ENCODE results near the gene SHD. TPM values are rescaled to one million over a fixed set of nuclear protein-coding genes. Genes with fewer than 3 reads are reported as not detected.
"Not testable (repeated sequence)": the region's sequence is repeated elsewhere in the genome, so short reads cannot be mapped to it uniquely, and the experiment has no call there.

SHD gene
- not detected for total RNA-seq

GRCh38 chr19:4278419-4279266 is at the start of gene SHD:
Gene SHD (plus strand): TSS chr19:4279266. CDS start chr19:4280064, 798 bp downstream.
- DNase-seq (ENCODE audit: low spot score) = no peak

DNA sequence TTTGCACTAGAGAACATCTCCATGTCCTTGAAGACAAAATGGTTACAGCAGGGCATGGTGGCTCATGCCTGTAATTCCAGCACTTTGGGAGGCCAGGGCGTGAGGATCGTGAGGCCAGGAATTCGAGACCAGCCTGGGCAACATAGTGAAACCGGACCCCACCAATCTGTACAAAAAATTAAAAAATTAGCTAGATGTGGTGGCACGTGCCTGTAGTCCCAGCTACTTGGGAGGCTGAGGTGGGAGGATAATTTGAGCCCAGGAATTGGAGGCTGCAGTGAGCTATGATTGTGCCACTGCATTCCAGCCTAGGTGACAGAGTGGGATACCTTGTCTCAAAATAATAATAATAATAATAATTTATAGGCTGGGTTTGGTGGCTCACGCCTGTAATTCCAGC is 48.8 kb upstream of the SHD start:
- not testable (repeated sequence) for DNase-seq (ENCODE audit: low spot score)

- not testable (repeated sequence) for DNase-seq (ENCODE audit: low spot score)
Measured at GRCh38 chr19:4231521-4231920, 47.5 kb upstream of the SHD start.

GRCh38 chr19:4232139-4232538 is 46.9 kb upstream of the SHD start:
- DNase-seq (ENCODE audit: low spot score) = not testable (repeated sequence)

DNA sequence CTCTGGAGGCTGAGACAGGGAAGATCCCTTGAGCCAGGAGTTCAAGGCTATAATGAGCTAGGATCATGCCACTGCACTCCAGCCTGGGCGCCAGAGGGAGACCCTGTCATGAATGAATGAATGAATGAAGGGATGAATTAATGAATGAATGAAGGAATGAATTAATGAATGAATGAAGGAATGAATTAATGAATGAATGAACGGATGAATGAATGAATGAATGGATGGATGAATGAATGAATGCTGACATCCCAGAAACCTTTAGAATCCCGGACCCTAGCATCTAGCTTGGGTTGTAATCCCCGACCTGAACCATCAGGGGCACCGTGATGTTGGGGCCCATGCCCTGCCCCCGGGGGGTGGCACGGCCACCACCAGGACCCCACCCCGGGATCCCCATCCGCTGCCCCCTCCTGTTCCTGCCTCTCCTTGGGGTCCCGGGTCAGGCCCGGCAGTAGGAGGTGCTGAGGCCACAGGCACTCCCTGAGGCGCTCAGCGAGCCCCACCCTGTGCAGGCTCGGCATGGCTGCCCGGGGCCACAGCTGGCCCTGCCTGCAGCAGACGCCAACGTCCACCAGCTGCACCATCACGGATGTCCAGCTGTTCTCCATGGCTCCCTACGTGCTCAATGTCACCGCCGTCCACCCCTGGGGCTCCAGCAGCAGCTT is 46.3 kb upstream of the SHD start:
- DNase-seq (ENCODE audit: low spot score) = no peak

DNA sequence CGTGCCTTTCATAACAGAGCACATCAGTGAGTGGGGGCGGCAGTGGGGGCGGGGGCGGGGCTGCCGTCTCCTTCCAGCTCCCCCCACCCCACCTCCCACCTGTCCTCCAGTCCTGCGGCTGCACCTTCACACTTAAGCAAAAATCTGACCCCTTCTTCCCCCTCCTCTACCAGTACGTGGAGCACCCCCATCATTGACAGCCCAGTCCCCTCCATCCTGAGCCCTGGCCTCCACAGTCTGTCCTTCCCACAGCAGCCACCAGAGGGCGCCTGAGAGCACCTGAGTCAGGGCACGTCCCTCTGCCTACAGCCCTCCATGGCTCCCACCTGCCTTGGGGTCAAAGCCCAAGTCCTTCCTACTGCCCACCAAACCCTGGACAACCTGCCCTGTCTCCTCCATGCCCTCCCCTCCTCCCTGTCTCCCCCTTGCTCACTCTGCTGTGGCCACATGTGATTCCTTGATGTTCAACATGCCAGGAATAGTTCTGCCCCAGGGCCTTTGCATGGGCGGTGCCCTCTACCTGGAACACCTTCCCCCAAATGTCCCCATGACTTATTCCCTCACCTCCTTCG is 45.7 kb upstream of the SHD start:
- DNase-seq (ENCODE audit: low spot score) = no peak

DNA sequence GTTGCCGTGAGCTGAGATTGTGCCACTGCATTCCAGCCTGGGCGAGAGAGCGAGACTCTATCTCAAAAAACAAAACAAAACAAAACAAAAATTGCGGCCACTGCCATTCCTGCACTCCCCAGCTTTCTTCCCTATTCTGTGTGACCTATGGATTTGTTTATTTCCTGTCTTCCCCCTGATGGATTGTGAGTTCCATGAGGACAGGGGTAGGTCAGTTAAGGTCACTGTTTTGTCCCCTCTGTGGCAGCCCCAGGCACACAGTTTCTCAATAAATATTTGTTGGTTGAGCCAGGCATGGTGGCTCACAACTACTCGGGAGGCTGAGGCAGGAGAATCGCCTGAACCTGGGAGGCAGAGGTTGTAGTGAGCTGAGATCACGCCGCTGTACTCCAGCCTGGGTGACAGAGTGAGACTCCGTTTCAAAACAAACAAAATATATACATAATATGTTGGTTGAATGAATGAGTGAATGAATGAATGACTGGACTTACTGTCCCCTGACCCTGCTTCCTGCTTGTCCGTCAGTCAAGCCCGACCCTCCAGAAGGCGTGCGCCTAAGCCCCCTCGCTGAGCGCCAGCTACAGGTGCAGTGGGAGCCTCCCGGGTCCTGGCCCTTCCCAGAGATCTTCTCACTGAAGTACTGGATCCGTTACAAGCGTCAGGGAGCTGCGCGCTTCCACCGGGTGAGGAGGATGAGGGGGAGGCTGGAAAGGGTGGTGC is 44.8 kb upstream of the SHD start:
- no peak for DNase-seq (ENCODE audit: low spot score)

GRCh38 chr19:4234862-4235201 is 44.2 kb upstream of the SHD start:
- no peak for DNase-seq (ENCODE audit: low spot score)

GRCh38 chr19:4237510-4237909 is 41.6 kb upstream of the SHD start:
- DNase-seq (ENCODE audit: low spot score) = not testable (repeated sequence)

DNA sequence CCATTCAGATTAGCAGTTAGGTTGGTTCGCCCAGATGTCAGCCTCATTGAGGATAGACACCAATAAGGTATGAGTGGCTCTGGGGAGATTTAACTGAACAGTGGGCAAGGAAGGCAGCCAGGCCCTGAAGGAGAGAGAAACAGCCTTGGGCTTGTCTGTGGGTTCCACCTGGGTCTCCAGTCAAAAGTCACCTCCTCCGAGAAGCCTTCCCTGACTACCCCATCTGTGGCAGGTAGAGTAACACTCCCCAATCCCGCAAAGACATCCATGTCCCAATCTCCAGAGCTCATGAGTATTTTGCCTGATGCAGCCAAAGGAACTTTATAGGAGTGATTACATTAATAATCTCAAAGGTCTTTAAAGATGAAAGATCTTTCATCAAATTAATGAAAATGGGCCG is 40.2 kb upstream of the SHD start:
- DNase-seq (ENCODE audit: low spot score) = no peak

GRCh38 chr19:4241824-4242430 is 37.1 kb upstream of the SHD start:
- no peak for DNase-seq (ENCODE audit: low spot score)

- not testable (repeated sequence) for DNase-seq (ENCODE audit: low spot score)
Measured at GRCh38 chr19:4245938-4246337, 33.1 kb upstream of the SHD start.

- peak; percentile 99 for DNase-seq (ENCODE audit: low spot score)
Measured at GRCh38 chr19:4246767-4247593, 32.1 kb upstream of the SHD start, which contains the start of gene YJU2. Gene YJU2 (plus strand): TSS chr19:4247080. CDS start chr19:4247147, 67 bp downstream.

DNA sequence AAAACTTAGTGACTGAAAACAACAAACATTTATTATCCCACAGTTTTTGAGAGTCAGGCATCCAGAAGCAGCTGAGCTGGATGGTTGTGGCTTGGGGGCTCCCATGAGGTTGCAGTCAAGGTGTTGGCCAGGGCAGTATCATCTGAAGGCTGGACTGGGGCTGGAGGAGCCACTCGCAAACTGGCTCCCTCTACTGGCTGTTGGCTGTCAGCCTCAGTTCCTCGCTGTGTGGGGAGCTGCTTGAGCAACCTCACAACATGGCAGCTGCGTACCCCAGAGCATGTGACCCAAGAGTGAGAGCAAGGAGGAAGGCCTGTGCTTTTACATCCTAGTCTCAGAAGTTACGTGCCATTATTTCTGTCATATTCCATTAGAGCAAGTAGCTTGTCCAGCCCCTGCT is 22.5 kb upstream of the SHD start:
- DNase-seq (ENCODE audit: low spot score) = no peak

DNA sequence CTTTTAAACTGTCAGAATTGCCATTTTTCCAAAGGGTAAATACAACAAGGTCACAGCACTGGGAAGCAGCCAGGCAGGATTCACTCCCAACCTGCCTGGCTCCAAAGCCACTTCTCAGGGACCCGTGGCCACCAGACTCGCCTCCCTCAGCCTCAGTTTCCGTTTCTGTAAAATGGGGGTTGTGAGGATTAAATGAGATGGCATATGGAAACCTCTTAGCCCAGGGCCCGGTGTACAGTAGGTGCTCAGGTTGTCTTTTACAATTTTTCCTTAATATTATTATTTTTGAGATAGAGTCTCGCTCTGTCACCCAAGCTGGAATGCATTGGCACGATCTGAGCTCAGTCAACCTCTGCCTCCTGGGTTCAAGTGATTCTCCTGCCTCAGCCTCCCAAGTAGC is 22.0 kb upstream of the SHD start:
- DNase-seq (ENCODE audit: low spot score) = no peak

- DNase-seq (ENCODE audit: low spot score) = no peak
Measured at GRCh38 chr19:4258181-4258580, 20.9 kb upstream of the SHD start.

DNA sequence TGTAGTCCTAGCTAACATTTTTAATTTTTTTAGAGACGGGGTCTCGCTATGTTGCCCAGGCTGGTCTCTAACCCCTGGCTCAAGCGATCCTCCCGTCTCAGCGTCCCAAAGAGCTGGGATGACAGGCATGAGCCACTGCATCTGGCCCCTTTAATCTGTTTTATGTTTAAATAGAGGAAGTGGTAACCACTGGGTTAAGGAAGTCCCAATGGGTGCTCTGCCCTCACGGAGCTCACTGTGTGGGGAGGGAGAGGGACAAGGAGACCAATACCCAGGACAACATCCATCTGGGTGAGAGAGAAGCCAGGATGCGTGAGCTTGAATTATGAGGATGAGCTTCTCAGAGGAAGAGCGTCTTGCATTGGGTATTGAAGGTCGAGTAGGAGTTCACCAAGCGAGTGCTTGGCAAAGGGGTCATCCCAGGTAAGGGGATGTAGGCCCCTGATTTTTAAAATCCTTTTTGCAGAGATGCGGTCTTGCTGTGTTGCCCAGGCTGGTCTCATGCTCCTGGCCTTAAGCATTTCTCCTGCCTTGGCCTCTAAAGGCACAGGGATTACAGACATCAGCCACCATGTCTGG is 18.4 kb upstream of the SHD start:
- DNase-seq (ENCODE audit: low spot score) = no peak

DNA sequence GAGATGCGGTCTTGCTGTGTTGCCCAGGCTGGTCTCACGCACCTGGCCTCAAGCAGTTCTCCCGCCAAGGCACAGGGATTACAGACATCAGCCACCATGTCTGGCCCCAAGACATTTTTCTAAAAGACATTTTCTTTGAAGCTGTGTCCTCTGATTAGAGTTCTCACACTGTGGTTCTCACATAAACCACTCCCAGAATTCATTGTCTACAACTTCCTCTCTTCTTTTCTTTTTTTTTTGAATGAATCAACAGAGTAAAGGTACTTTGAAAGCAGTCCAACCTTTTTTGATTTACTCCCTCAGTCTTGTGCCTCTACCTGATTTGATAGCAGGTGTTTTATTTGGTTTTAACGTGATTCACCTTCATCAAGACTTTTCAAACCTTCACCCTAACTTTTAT is 14.3 kb upstream of the SHD start:
- no peak for DNase-seq (ENCODE audit: low spot score)

- no peak for DNase-seq (ENCODE audit: low spot score)
Measured at GRCh38 chr19:4266253-4267000, 12.6 kb upstream of the SHD start.

Data from ureter (tissue), 1 donor.